Measurements from ENCODE around the gene AACS.

GRCh38 chr12:125079084-125079483 lies 13.8 kb downstream of the AACS start:
- TF ChIP-seq CTCF (IDR thresholded peaks at IDR 0.05; ENCODE audit: low read length) (no peak), EZH2 (optimal IDR thresholded peaks at IDR 0.05; ENCODE audit: low read depth, low read length) (no peak), EZH2phosphoT487 (IDR thresholded peaks at IDR 0.05; ENCODE audit: low read length) (no peak)

Measured in MM.1S (cell line).